HepG2 (cell line): ENCODE data around the gene KCNG4. TPM values are rescaled to one million over a fixed set of nuclear protein-coding genes. Genes with fewer than 3 reads are reported as not detected.

Source experiments
- ATAC-seq: fragments of 200-7000 bp; cut with Tn5 transposase; 3 replicates; pipeline ENCODE4 v1.9.1; 2020; ENCODE audit warnings: mild to moderate bottlenecking, moderate library complexity
- BruUV-seq: library from RNA; stranded (reverse); fragments of 400-500 nt; replicated peaks from 2 replicates; lab custom pipeline; 2021; lab: Mats Ljungman, UMichigan
- CTCF ChIA-PET: fragments of 300-600 bp; formaldehyde crosslinking; extraction: SDS; loops from one replicate; lab custom pipeline; 2021; ENCODE audit warnings: low total read pairs, inconsistent platforms, low intra/inter-chr PET ratio; lab: Yijun Ruan, JAX
- POLR2A ChIA-PET: fragments of 350-600 bp; sonication (Branson Sonifier 250); formaldehyde crosslinking; loops from one replicate; lab custom pipeline; 2020; ENCODE audit warnings: antibody characterized with exemption, inconsistent platforms; lab: Yijun Ruan, JAX
- DNase-seq: peaks from one replicate; pipeline ENCODE4 v3.0.0-alpha.2; 2015; ENCODE audit warnings: low spot score
- FAIRE-seq: peaks from 3 replicates; lab custom pipeline; 2011; peaks lifted over from hg19 to GRCh38; lab: Jason Lieb, UNC
- H2AFZ ChIP-seq: one replicate; pipeline ENCODE4 v1.6.1; 2011; ENCODE audit warnings: low read length, inconsistent platforms
- H3K27ac ChIP-seq: fragments of 300-600 bp; 3 replicates; pipeline ENCODE4 v1.8.0; 2011; ENCODE audit warnings: mixed run types, mild to moderate bottlenecking, mixed read lengths, low read length, inconsistent platforms; ENCODE audit not compliant: insufficient read depth; ENCODE audit errors: extremely low read length
- H3K27me3 ChIP-seq, 2 experiments: fragments of 200-600 bp in 1 of 2; 2 replicates in 1 of 2; 3 replicates in 1 of 2; pipeline versions ENCODE4 v1.6.0 to v1.8.0; 2011; ENCODE audit warnings: low read length in 2 of 2, mild to moderate bottlenecking in 2 of 2, moderate library complexity in 2 of 2, inconsistent platforms in 1 of 2; ENCODE audit not compliant: insufficient read depth in 2 of 2, control insufficient read depth in 1 of 2
- H3K36me3 ChIP-seq, 2 experiments: fragments of 200-600 bp in 1 of 2; replicated peaks in 1 of 2; 2 replicates in 1 of 2; 3 replicates in 1 of 2; pipeline versions ENCODE4 v1.5.1 to v1.8.0; 2011; ENCODE audit warnings: low read length in 2 of 2, inconsistent platforms in 1 of 2; ENCODE audit not compliant: insufficient read depth in 2 of 2, control insufficient read depth in 1 of 2
- H3K4me1 ChIP-seq: 2 replicates; pipeline ENCODE4 v1.5.1; 2012; ENCODE audit warnings: low read length, inconsistent platforms; ENCODE audit not compliant: insufficient read depth
- H3K4me2 ChIP-seq: 2 replicates; pipeline ENCODE4 v1.6.0; 2011; ENCODE audit warnings: low read depth, low read length, inconsistent platforms
- H3K4me3 ChIP-seq, 3 experiments: fragments of 200-600 bp in 1 of 3; sonication (generic), shearing (Covaris generic) in 1 of 3; replicated peaks in 1 of 3; 2 replicates each; pipeline ENCODE4 v1.5.1; 2011 to 2016; ENCODE audit warnings: low read length in 3 of 3, inconsistent platforms in 2 of 3, low read depth in 2 of 3, mild to moderate bottlenecking in 2 of 3, control low read depth in 1 of 3, mixed read lengths in 1 of 3; ENCODE audit not compliant: insufficient read depth in 1 of 3
- H3K79me2 ChIP-seq: one replicate; pipeline ENCODE4 v1.6.1; 2011; ENCODE audit warnings: low read length, inconsistent platforms; ENCODE audit not compliant: insufficient read depth
- H3K9ac ChIP-seq: 2 replicates; pipeline ENCODE4 v1.6.0; 2011; ENCODE audit warnings: mild to moderate bottlenecking, low read depth, low read length, inconsistent platforms; ENCODE audit not compliant: insufficient read depth
- H3K9me3 ChIP-seq: 2 replicates; pipeline ENCODE4 v1.5.1; 2012; ENCODE audit warnings: mild to moderate bottlenecking, low read length
- H4K20me1 ChIP-seq: 2 replicates; pipeline ENCODE4 v1.6.0; 2011; ENCODE audit warnings: inconsistent platforms, mild to moderate bottlenecking, low read length, moderate library complexity; ENCODE audit not compliant: insufficient read depth
- DMAP1 ChIP-seq: IDR thresholded peaks from 2 replicates; pipeline ENCODE4 v1.6.1; 2016
- HMGA1 ChIP-seq: sonication (generic); formaldehyde crosslinking; conservative IDR thresholded peaks from 2 replicates; pipeline ENCODE4 v1.4.0; 2020; ENCODE audit warnings: missing genetic modification reagents
- PCBP1 ChIP-seq: fragments of 200-400 bp; formaldehyde crosslinking; IDR thresholded peaks from 2 replicates; pipeline ENCODE4 v1.6.1; 2017; ENCODE audit warnings: mild to moderate bottlenecking, low read depth, low read length, borderline replicate concordance
- ZFYVE20 ChIP-seq: sonication (generic); formaldehyde crosslinking; IDR thresholded peaks from 2 replicates; pipeline ENCODE4 v1.8.0; 2023; ENCODE audit warnings: low read depth, mild to moderate bottlenecking, moderate library complexity, missing genetic modification reagents, borderline replicate concordance
- ZMAT3 ChIP-seq: sonication (generic); formaldehyde crosslinking; conservative IDR thresholded peaks from 2 replicates; pipeline ENCODE4 v1.7.0; 2021; ENCODE audit warnings: missing genetic modification reagents
- ZNF282 ChIP-seq: fragments of 450-650 bp; IDR thresholded peaks from 2 replicates; pipeline ENCODE4 v1.6.1; 2018; ENCODE audit not compliant: partially characterized antibody
- ZNF44 ChIP-seq: sonication (generic); formaldehyde crosslinking; IDR thresholded peaks from 2 replicates; pipeline ENCODE4 v1.5.1; 2020; ENCODE audit warnings: mild to moderate bottlenecking, missing genetic modification reagents
- ZNF530 ChIP-seq: sonication (generic); formaldehyde crosslinking; IDR thresholded peaks from 2 replicates; pipeline ENCODE4 v1.5.0; 2020; ENCODE audit warnings: low read depth, mild to moderate bottlenecking, missing genetic modification reagents
- ZNF737 ChIP-seq: sonication (generic); formaldehyde crosslinking; IDR thresholded peaks from 2 replicates; pipeline ENCODE4 v1.5.0; 2020; ENCODE audit warnings: missing genetic modification reagents, mild to moderate bottlenecking, borderline replicate concordance
- WGBS: methylation state at CpG from one replicate; pipeline ENCODE4 v1.1.6; 2017; ENCODE audit warnings: low lambda C conversion rate; 5-methylcytosine and 5-hydroxymethylcytosine counted together
- in situ Hi-C: cut with HindIII; loops from 2 replicates; pipeline ENCODE4 v1.10.0; 2017; ENCODE audit warnings: low pct_unique_long_range_greater_than_20kb; ENCODE audit not compliant: extremely low pct_ligation_motif_present
- intact Hi-C: fragments of 100-400 bp; cut with micrococcal nuclease; formaldehyde crosslinking; loops from one replicate; pipeline ENCODE4 v1.10.0; 2022; ENCODE audit not compliant: unreplicated experiment
- polyA plus RNA-seq, 8 experiments: library from polyadenylated mRNA; depleted of rRNA in 3 of 8; stranded (reverse) in 7 of 8; unstranded in 1 of 8; fragments of >200 nt; fragmentation: Illumina TruSeq in 4 of 8; extraction: Trizol in 4 of 8; gene quantifications; 2 replicates each; pipeline versions ENCODE4 v1.2.1 to v1.2.3, GENCODE V29; 2011 to 2016; ENCODE audit warnings: low read depth in 4 of 8, missing spikeins in 1 of 8, mixed read lengths in 1 of 8; ENCODE audit not compliant: insufficient read depth in 1 of 8
- total RNA-seq, 5 experiments: library from RNA; depleted of rRNA; stranded (reverse); fragments of >200 nt; fragmentation: Illumina TruSeq; extraction: Trizol; gene quantifications; 2 replicates each; pipeline ENCODE4 v1.2.3, GENCODE V29; 2016; ENCODE audit warnings: low read depth in 1 of 5
- TF ChIP-seq, protein P1 (sequence below): sonication (generic); formaldehyde crosslinking; IDR thresholded peaks from 2 replicates; pipeline ENCODE4 v1.9.0; 2021; ENCODE audit warnings: missing genetic modification reagents, mild to moderate bottlenecking, borderline replicate concordance
- TF ChIP-seq, protein P2 (sequence below): sonication (generic); formaldehyde crosslinking; IDR thresholded peaks from 2 replicates; pipeline ENCODE4 v1.9.0; 2022; ENCODE audit warnings: missing genetic modification reagents, mild to moderate bottlenecking, borderline replicate concordance
- TF ChIP-seq, protein P3 (sequence below), 2 experiments: sonication (generic) in 1 of 2; formaldehyde crosslinking in 1 of 2; IDR thresholded peaks; 2 replicates each; pipeline versions ENCODE4 v1.4.0 to v1.6.1; 2016 to 2020; ENCODE audit warnings: borderline replicate concordance in 1 of 2, low read depth in 1 of 2, mild to moderate bottlenecking in 1 of 2, missing genetic modification reagents in 1 of 2

KCNG4 gene
- total and polyA plus RNA-seq, 2 of the 13 experiments (the other 11 are each of a cell fraction or from before 2014, with no cell fraction given): not detected

GRCh38 chr16:84270071-84270470 is 30.3 kb upstream of the KCNG4 start:
- no peaks in the 10 kb centered on the region for H4K20me1 ChIP-seq
- no peak overlapping the region for H3K9ac ChIP-seq
- H3K36me3 ChIP-seq: no peaks in the 10 kb centered on the region
- POLR2A ChIA-PET: no interaction called here
- H3K27me3 ChIP-seq: peaks cover 0 to 10% of the 10 kb centered on the region in 2 experiments; a peak in 2 of 5 replicates
- intact Hi-C loops (no loop called here), in situ Hi-C loops (no loop called here)
- no peaks in the 10 kb centered on the region for H3K79me2 ChIP-seq
- peaks cover 10% of the 10 kb centered on the region for H3K4me1 ChIP-seq
- ATAC-seq (no peak), DNase-seq (no peak), FAIRE-seq (no peak)
- no peak overlapping the region for H3K4me3 ChIP-seq
- TF ChIP-seq, protein P1, sequence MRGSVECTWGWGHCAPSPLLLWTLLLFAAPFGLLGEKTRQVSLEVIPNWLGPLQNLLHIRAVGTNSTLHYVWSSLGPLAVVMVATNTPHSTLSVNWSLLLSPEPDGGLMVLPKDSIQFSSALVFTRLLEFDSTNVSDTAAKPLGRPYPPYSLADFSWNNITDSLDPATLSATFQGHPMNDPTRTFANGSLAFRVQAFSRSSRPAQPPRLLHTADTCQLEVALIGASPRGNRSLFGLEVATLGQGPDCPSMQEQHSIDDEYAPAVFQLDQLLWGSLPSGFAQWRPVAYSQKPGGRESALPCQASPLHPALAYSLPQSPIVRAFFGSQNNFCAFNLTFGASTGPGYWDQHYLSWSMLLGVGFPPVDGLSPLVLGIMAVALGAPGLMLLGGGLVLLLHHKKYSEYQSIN (CRISPR knock-in tag): no peak
- TF ChIP-seq HMGA1 (CRISPR knock-in tag): no peak
- no peak for TF ChIP-seq ZFYVE20
- no peak for TF ChIP-seq ZNF530
- no peak for TF ChIP-seq ZNF737
- TF ChIP-seq PCBP1: no peak
- TF ChIP-seq ZNF44 (CRISPR knock-in tag): no peak
- TF ChIP-seq ZMAT3 (CRISPR knock-in tag): no peak
- TF ChIP-seq, protein P2, sequence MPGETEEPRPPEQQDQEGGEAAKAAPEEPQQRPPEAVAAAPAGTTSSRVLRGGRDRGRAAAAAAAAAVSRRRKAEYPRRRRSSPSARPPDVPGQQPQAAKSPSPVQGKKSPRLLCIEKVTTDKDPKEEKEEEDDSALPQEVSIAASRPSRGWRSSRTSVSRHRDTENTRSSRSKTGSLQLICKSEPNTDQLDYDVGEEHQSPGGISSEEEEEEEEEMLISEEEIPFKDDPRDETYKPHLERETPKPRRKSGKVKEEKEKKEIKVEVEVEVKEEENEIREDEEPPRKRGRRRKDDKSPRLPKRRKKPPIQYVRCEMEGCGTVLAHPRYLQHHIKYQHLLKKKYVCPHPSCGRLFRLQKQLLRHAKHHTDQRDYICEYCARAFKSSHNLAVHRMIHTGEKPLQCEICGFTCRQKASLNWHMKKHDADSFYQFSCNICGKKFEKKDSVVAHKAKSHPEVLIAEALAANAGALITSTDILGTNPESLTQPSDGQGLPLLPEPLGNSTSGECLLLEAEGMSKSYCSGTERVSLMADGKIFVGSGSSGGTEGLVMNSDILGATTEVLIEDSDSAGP (CRISPR knock-in tag): no peak
- TF ChIP-seq ZNF282: no peak
- TF ChIP-seq DMAP1: no peak
- TF ChIP-seq, protein P3, sequence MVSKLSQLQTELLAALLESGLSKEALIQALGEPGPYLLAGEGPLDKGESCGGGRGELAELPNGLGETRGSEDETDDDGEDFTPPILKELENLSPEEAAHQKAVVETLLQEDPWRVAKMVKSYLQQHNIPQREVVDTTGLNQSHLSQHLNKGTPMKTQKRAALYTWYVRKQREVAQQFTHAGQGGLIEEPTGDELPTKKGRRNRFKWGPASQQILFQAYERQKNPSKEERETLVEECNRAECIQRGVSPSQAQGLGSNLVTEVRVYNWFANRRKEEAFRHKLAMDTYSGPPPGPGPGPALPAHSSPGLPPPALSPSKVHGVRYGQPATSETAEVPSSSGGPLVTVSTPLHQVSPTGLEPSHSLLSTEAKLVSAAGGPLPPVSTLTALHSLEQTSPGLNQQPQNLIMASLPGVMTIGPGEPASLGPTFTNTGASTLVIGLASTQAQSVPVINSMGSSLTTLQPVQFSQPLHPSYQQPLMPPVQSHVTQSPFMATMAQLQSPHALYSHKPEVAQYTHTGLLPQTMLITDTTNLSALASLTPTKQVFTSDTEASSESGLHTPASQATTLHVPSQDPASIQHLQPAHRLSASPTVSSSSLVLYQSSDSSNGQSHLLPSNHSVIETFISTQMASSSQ (IDR thresholded peaks at IDR 0.05; ENCODE audit: low read depth): no peak
- TF ChIP-seq, protein P3 (CRISPR knock-in tag; IDR thresholded peaks at IDR 0.05; ENCODE audit: borderline replicate concordance): no peak
- no peaks in the 10 kb centered on the region for H3K9me3 ChIP-seq
- H3K4me2 ChIP-seq: no peak overlapping the region
- H3K27ac ChIP-seq: no peak overlapping the region
- CTCF ChIA-PET: no interaction called here
- no peak overlapping the region for H2AFZ ChIP-seq
- WGBS: 52% methylated on average over 9 of the region's 9 CpGs
- no TSS peak for BruUV-seq
